Body of pancreas (tissue), 4 donors: ENCODE data around the gene RNFT2. TPM values are rescaled to one million over a fixed set of nuclear protein-coding genes. Genes with fewer than 3 reads are reported as not detected.

Source experiments
- ATAC-seq: fragments of 150-250 bp; one replicate; pipeline ENCODE4 v1.9.1; 2016
- DNase-seq, 4 donors: peaks; one replicate each; pipeline ENCODE4 v3.0.0-alpha.2; 2019
- H3K27ac ChIP-seq, 4 donors: fragments of 200-600 bp; sonication (generic); 1 replicate in 3 of 4; 2 replicates in 1 of 4; pipeline versions ENCODE4 v1.5.1 to v1.6.1; 2016 to 2019; ENCODE audit warnings: mild to moderate bottlenecking in 1 of 4, mixed read lengths in 1 of 4, moderate library complexity in 1 of 4
- H3K27me3 ChIP-seq, 2 donors: fragments of 200-600 bp; sonication (generic); one replicate each; pipeline ENCODE4 v1.6.0; 2016; ENCODE audit warnings: mild to moderate bottlenecking in 1 of 2
- H3K36me3 ChIP-seq, 2 donors: fragments of 200-600 bp; sonication (generic); replicated peaks in 1 of 2; 2 replicates each; pipeline ENCODE4 v1.5.1; 2016; ENCODE audit warnings: low read depth in 2 of 2; ENCODE audit not compliant: insufficient read depth in 1 of 2
- H3K4me1 ChIP-seq: fragments of 200-600 bp; sonication (generic); one replicate; pipeline ENCODE4 v1.6.0; 2016
- H3K4me3 ChIP-seq, 2 donors: fragments of 200-600 bp; sonication (generic); 1 replicate in 1 of 2; 2 replicates in 1 of 2; pipeline ENCODE4 v1.5.1; 2016 to 2019
- H3K9me3 ChIP-seq, 3 donors: fragments of 200-600 bp; sonication (generic); 1 replicate in 2 of 3; 2 replicates in 1 of 3; pipeline ENCODE4 v1.5.1; 2016
- POLR2A ChIP-seq, 3 donors: fragments of 450-650 bp; IDR thresholded peaks; one replicate each; pipeline ENCODE4 v1.6.1; 2016; ENCODE audit warnings: antibody characterized with exemption in 3 of 3, mild to moderate bottlenecking in 2 of 3
- WGBS, 2 donors: methylation state at CpG; one replicate each; pipeline ENCODE4 v1.1.5; 2017; 5-methylcytosine and 5-hydroxymethylcytosine counted together
- intact Hi-C: fragments of 100-400 bp; cut with DNase I; formaldehyde crosslinking; loops from one replicate; pipeline ENCODE4 v1.15.1; 2023
- total RNA-seq, 2 donors: library from RNA; depleted of rRNA; stranded (reverse); fragments of >200 nt; gene quantifications; one replicate each; pipeline ENCODE4 v1.1.0, GENCODE V29; 2016
- TF ChIP-seq, protein P1 (sequence below), 7 experiments: fragments of 450-650 bp in 4 of 7; fragments of 200-600 bp in 3 of 7; sonication (generic) in 3 of 7; IDR thresholded peaks; one replicate each; pipeline ENCODE4 v1.5.1; 2016 to 2019; ENCODE audit warnings: antibody characterized with exemption in 7 of 7

The RNFT2 gene
- total RNA-seq, 2 donors from 2014 or later: 1.3 to 1.6 TPM

DNA sequence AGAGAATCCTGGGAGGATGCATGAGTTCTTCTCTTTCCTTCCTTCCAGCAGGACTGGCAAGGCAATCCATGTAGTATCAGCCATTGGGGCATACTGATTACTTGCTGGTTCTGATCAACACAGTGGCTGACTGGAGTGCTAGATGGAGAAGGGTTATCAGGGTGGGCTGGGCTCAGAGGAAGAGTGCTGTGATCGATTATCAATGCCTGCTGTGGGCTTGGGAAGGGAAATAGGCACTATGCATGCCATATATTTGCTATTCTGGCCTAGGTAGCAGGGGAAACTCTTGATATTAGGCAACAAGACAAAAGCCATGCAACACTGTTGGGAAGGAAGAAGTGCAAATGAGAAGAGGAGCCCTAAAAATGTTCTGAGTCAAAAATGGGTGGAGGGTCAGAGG is 97.4 kb downstream of the RNFT2 start:
- Histone ChIP-seq H3K9me3 (no peaks in the 10 kb centered on the region), H3K4me1 (no peaks in the 10 kb centered on the region), H3K27me3 (no peaks in the 10 kb centered on the region), H3K4me3 (no peak overlapping the region), H3K36me3 (no peaks in the 10 kb centered on the region), H3K27ac (no peak overlapping the region)
- no peak for TF ChIP-seq POLR2A (IDR thresholded peaks at IDR 0.05)
- TF ChIP-seq, protein P1, sequence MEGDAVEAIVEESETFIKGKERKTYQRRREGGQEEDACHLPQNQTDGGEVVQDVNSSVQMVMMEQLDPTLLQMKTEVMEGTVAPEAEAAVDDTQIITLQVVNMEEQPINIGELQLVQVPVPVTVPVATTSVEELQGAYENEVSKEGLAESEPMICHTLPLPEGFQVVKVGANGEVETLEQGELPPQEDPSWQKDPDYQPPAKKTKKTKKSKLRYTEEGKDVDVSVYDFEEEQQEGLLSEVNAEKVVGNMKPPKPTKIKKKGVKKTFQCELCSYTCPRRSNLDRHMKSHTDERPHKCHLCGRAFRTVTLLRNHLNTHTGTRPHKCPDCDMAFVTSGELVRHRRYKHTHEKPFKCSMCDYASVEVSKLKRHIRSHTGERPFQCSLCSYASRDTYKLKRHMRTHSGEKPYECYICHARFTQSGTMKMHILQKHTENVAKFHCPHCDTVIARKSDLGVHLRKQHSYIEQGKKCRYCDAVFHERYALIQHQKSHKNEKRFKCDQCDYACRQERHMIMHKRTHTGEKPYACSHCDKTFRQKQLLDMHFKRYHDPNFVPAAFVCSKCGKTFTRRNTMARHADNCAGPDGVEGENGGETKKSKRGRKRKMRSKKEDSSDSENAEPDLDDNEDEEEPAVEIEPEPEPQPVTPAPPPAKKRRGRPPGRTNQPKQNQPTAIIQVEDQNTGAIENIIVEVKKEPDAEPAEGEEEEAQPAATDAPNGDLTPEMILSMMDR (IDR thresholded peaks at IDR 0.05): no peak
- ATAC-seq (no peak), DNase-seq (no peak)
- 73 to 83% methylated on average over 1 of the region's 1 CpG for WGBS, 2 donors
- intact Hi-C loops: no loop called here

DNA sequence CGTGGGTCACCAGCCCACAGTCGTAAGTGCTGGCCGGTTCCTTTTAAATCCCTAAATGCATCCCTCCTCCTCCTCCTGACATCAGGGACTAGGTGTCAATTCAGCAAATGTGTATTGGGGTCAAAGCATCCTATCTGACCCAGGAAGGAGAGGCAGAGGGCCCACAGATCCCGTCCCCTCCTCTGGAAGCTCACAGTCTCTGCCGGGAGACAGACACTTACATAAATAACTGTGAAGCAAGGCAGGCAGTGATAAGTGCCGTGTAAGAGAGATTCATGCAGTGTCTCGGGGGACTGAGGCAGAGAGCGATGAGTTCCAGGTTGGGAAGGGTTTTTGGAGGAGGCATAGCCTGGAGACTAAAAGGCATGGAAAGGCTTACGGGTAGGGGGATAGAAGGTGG is 99.0 kb downstream of the RNFT2 start:
- 77 to 79% methylated on average over 9 of the region's 9 CpGs for WGBS, 2 donors
- ATAC-seq: no peak

GRCh38 chr12:116838365-116838764 is 100.2 kb downstream of the RNFT2 start:
- Histone ChIP-seq H3K27ac (no peak overlapping the region), H3K36me3 (no peaks in the 10 kb centered on the region), H3K4me1 (no peaks in the 10 kb centered on the region), H3K27me3 (no peaks in the 10 kb centered on the region), H3K9me3 (no peaks in the 10 kb centered on the region), H3K4me3 (no peak overlapping the region)
- no peak for DNase-seq
- TF ChIP-seq, protein P1 (IDR thresholded peaks at IDR 0.05): no peak
- TF ChIP-seq POLR2A (IDR thresholded peaks at IDR 0.05): no peak
- WGBS, 2 donors: 47 to 59% methylated on average over 4 of the region's 4 CpGs
- ATAC-seq: no peak
- intact Hi-C loops: no loop called here

More for the DNA sequence above, 99.0 kb downstream of the RNFT2 start:
- Histone ChIP-seq H3K4me1 (no peaks in the 10 kb centered on the region), H3K4me3 (no peak overlapping the region), H3K27me3 (no peaks in the 10 kb centered on the region), H3K9me3 (no peaks in the 10 kb centered on the region), H3K36me3 (no peaks in the 10 kb centered on the region), H3K27ac (no peak overlapping the region)
- intact Hi-C loops: no loop called here
- TF ChIP-seq, protein P1 (IDR thresholded peaks at IDR 0.05): no peak
- DNase-seq: no peak

DNA sequence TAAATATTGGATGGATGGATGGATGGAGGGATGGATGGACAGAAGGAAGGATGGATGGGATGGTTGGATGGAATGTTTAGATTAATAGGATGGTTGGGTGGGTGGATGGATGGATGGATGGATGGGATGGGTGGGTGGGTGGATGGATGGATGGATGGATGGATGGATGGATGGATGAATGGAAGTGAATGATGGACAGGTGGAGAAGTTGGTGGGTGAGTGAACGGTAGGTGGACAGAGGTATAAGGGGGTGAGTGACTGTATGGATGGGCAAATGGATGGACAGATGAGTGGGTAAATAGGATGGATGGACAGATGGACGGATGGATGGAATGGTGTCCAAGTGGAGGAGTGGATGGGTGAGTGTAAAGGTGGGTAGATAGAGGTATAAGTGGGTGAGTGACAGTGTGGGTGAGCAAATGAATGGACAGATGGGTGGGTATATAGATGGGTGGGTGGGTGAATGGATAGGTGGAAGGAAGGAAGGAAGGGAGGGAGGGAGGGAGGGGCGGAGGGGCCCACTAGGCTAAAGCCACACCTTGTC is 101.2 kb downstream of the RNFT2 start:
- intact Hi-C loops: no loop called here
- no peaks in the 10 kb centered on the region for H3K9me3 ChIP-seq
- no peak overlapping the region for H3K4me3 ChIP-seq
- no peak for TF ChIP-seq POLR2A (IDR thresholded peaks at IDR 0.05)
- TF ChIP-seq, protein P1 (IDR thresholded peaks at IDR 0.05): no peak
- WGBS, 2 donors: 78% methylated on average over 3 of the region's 3 CpGs
- no peaks in the 10 kb centered on the region for H3K4me1 ChIP-seq
- H3K27me3 ChIP-seq: no peaks in the 10 kb centered on the region
- no peak overlapping the region for H3K27ac ChIP-seq
- no peak for DNase-seq
- ATAC-seq: no peak
- no peaks in the 10 kb centered on the region for H3K36me3 ChIP-seq

GRCh38 chr12:116843085-116843484 is 105.0 kb downstream of the RNFT2 start:
- Histone ChIP-seq H3K9me3 (no peaks in the 10 kb centered on the region), H3K27ac (no peak overlapping the region), H3K4me1 (no peaks in the 10 kb centered on the region), H3K27me3 (no peaks in the 10 kb centered on the region), H3K4me3 (no peak overlapping the region), H3K36me3 (no peaks in the 10 kb centered on the region)
- 59 to 65% methylated on average over 4 to 6 of the region's 6 CpGs for WGBS, 2 donors
- intact Hi-C loops: no loop called here
- no peak for ATAC-seq
- no peak for TF ChIP-seq POLR2A (IDR thresholded peaks at IDR 0.05)
- TF ChIP-seq, protein P1 (IDR thresholded peaks at IDR 0.05): no peak
- DNase-seq: no peak
